Keratinocyte (primary cell): ENCODE results near the gene CFAP69. TPM values are rescaled to one million over a fixed set of nuclear protein-coding genes. Genes with fewer than 3 reads are reported as not detected.

Source experiments
- DNase-seq: peaks from one replicate; pipeline ENCODE4 v3.0.0-alpha.2; 2011; ENCODE audit warnings: low read depth, missing footprints, low spot score
- FAIRE-seq: peaks from 2 replicates; lab custom pipeline; 2011; peaks lifted over from hg19 to GRCh38; lab: Jason Lieb, UNC
- H2AFZ ChIP-seq: 2 replicates; pipeline ENCODE4 v1.6.0; 2012; ENCODE audit warnings: low read length, control low read depth, inconsistent platforms; ENCODE audit not compliant: control insufficient read depth
- H3K27ac ChIP-seq: 2 replicates; pipeline ENCODE4 v1.5.1; 2011; ENCODE audit warnings: low read length; ENCODE audit not compliant: control insufficient read depth, insufficient read depth
- H3K27me3 ChIP-seq: 3 replicates; pipeline ENCODE4 v1.6.0; 2011; ENCODE audit warnings: low read length; ENCODE audit not compliant: control insufficient read depth, insufficient read depth; ENCODE audit errors: extremely low read depth
- H3K36me3 ChIP-seq, 2 experiments: 2 replicates in 1 of 2; 3 replicates in 1 of 2; pipeline ENCODE4 v1.5.1; 2011; ENCODE audit warnings: low read length in 2 of 2, mild to moderate bottlenecking in 1 of 2; ENCODE audit not compliant: control insufficient read depth in 2 of 2, insufficient read depth in 2 of 2; ENCODE audit errors: extremely low read depth in 1 of 2
- H3K4me1 ChIP-seq: 3 replicates; pipeline ENCODE4 v1.5.1; 2011; ENCODE audit warnings: low read length; ENCODE audit not compliant: control insufficient read depth, insufficient read depth; ENCODE audit errors: extremely low read depth
- H3K4me2 ChIP-seq: 3 replicates; pipeline ENCODE4 v1.6.0; 2011; ENCODE audit warnings: low read depth, low read length; ENCODE audit not compliant: control insufficient read depth, insufficient read depth; ENCODE audit errors: extremely low read depth
- H3K4me3 ChIP-seq, 3 experiments: fragments of 200-600 bp in 1 of 3; sonication (generic) in 1 of 3; 2 replicates in 2 of 3; 3 replicates in 1 of 3; pipeline ENCODE4 v1.5.1; 2011 to 2016; ENCODE audit warnings: low read length in 3 of 3, mild to moderate bottlenecking in 3 of 3, control low read depth in 2 of 3, inconsistent platforms in 1 of 3, low read depth in 1 of 3, mixed read lengths in 1 of 3, mixed run types in 1 of 3, moderate library complexity in 1 of 3; ENCODE audit not compliant: control insufficient read depth in 2 of 3, insufficient read depth in 2 of 3; ENCODE audit errors: extremely low read depth in 1 of 3
- H3K79me2 ChIP-seq: 2 replicates; pipeline ENCODE4 v1.6.0; 2012; ENCODE audit warnings: low read length; ENCODE audit not compliant: control insufficient read depth, insufficient read depth
- H3K9ac ChIP-seq: 3 replicates; pipeline ENCODE4 v1.6.0; 2011; ENCODE audit warnings: low read length; ENCODE audit not compliant: control insufficient read depth, insufficient read depth; ENCODE audit errors: extremely low read depth
- H3K9me1 ChIP-seq: 3 replicates; pipeline ENCODE4 v1.6.0; 2011; ENCODE audit warnings: low read length; ENCODE audit not compliant: control insufficient read depth, insufficient read depth; ENCODE audit errors: extremely low read depth
- H3K9me3 ChIP-seq: 2 replicates; pipeline ENCODE4 v1.5.1; 2012; ENCODE audit warnings: low read depth, low read length; ENCODE audit not compliant: control insufficient read depth
- H4K20me1 ChIP-seq: 3 replicates; pipeline ENCODE4 v1.6.0; 2011; ENCODE audit warnings: low read length; ENCODE audit not compliant: control insufficient read depth, insufficient read depth; ENCODE audit errors: extremely low read depth
- CTCF ChIP-seq, 3 experiments: IDR thresholded peaks in 1 of 3; conservative IDR thresholded peaks in 1 of 3; optimal IDR thresholded peaks in 1 of 3; 2 replicates in 2 of 3; 3 replicates in 1 of 3; pipeline versions ENCODE3 to v1.5.1; 2011; ENCODE audit warnings: low read length in 3 of 3, mild to moderate bottlenecking in 3 of 3, moderate library complexity in 2 of 3, control low read depth in 1 of 3, inconsistent platforms in 1 of 3; ENCODE audit not compliant: insufficient read depth in 2 of 3; ENCODE audit errors: extremely low read depth in 1 of 3
- EZH2 ChIP-seq: IDR thresholded peaks from one replicate; pipeline ENCODE4 v1.6.1; 2012; ENCODE audit warnings: inconsistent platforms, mild to moderate bottlenecking, low read length, moderate library complexity
- dilution Hi-C: fragments of 300-500 bp; cut with MboI; formaldehyde crosslinking; loops from one replicate; pipeline ENCODE4 v1.7.0; 2020; ENCODE audit warnings: low sequenced_read_pairs; ENCODE audit not compliant: extremely low pct_ligation_motif_present
- polyA plus RNA-seq, 5 experiments: library from polyadenylated mRNA; depleted of rRNA in 3 of 5; stranded (reverse) in 3 of 5; stranded (forward) in 1 of 5; unstranded in 1 of 5; fragments of >200 nt; gene quantifications; 1 replicate in 1 of 5; 2 replicates in 3 of 5; 3 replicates in 1 of 5; pipeline versions ENCODE4 v1.2.1 to v1.2.3, GENCODE V29; 2011 to 2012; ENCODE audit warnings: missing spikeins in 2 of 5, low read depth in 1 of 5, low replicate concordance in 1 of 5

The CFAP69 gene
- polyA plus RNA-seq, 1 donor (not counting 4 experiments of a cell fraction or from before 2014, with no cell fraction given): 1.6 TPM

DNA sequence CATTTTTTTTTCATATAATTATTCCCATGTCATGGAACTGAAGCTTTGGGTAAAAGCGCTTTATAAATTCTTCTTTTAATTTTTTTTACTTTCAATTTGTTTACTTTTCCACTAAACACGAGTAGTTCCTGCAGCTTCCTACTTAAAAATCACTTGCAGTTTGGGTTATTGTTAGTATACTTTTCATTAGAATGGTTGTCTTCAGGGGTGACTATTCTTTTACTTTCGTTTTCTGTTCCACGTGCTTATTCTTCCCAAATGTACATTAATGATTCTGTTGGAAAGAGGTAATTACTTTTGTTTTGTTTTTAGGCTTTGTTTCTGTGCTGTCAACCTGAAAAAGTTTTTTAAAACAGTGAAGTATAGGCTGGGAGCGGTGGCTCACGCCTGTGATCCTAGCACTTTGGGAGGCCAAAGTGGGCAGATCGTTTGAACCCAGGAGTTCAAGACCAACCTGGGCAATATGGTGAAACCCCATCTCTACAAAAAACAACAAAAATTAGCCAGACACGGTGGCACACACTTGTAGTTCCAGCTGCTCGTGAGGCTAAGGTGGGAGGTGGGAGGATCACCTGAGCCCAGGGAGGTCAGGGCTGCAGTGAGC is 5.2 kb upstream of the CFAP69 start:
- Histone ChIP-seq H3K9me3 (no peaks in the 10 kb centered on the region), H3K4me3 (no peak overlapping the region), H3K4me2 (no peak overlapping the region), H3K4me1 (no peaks in the 10 kb centered on the region), H3K27me3 (no peaks in the 10 kb centered on the region), H3K36me3 (no peaks in the 10 kb centered on the region), H2AFZ (no peak overlapping the region), H3K27ac (no peak overlapping the region), H4K20me1 (no peaks in the 10 kb centered on the region), H3K9ac (no peak overlapping the region), H3K79me2 (no peaks in the 10 kb centered on the region), H3K9me1 (no peaks in the 10 kb centered on the region)
- DNase-seq: no peak
- dilution Hi-C loops: no loop called here
- FAIRE-seq: no peak
- TF ChIP-seq CTCF (optimal IDR thresholded peaks at IDR 0.05 in 1 of 3, IDR thresholded peaks at IDR 0.05 in 1 of 3, conservative IDR thresholded peaks at IDR 0.05 in 1 of 3; ENCODE audit: extremely low read depth in 1 of 3, insufficient read depth in 2 of 3, low read length in 3 of 3): no peak
- TF ChIP-seq EZH2: no peak

DNA sequence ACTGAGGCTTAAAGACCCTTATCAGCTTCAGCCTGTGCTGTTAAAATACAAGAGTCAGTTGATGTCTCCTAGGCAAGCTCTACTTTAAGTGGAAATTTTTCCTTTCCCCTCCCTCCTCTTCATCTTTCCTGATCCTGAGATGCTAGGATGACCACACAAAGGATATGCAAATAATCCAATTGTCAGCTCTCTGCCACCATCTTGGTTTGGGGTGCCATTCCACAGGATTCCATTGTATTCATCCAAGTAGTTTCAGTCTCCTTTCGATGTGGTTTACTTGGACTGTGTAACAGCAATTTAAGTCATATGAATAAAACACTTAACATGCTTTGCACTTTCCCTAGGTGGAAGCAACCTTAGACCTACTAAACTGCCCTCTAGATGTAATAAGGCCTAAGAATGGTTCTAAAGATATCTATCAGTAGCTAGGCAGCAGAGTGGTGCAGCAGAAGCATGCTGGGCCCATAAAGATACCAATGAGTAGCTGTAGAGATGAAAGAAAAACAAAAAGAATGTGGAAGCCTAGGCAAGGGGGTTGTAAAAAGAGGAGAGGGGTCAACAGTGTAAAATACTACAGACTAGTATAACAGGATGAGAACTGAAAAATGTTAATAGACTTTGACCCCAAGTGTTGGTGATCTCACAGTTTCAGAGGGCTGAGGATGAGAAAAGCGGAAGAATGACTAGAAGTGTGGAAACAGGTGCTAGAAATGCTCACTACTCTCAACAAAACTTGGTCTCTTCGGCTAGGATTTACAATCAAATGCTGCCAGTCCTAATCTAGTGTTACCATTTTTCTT is 2.4 kb upstream of the CFAP69 start:
- Histone ChIP-seq H3K4me3 (no peak overlapping the region), H3K36me3 (no peaks in the 10 kb centered on the region), H4K20me1 (no peaks in the 10 kb centered on the region), H3K4me1 (peaks cover 6% of the 10 kb centered on the region), H3K9me3 (no peaks in the 10 kb centered on the region), H3K27me3 (no peaks in the 10 kb centered on the region), H3K9ac (no peak overlapping the region), H3K9me1 (no peaks in the 10 kb centered on the region), H2AFZ (no peak overlapping the region), H3K4me2 (no peak overlapping the region), H3K27ac (no peak overlapping the region), H3K79me2 (no peaks in the 10 kb centered on the region)
- dilution Hi-C loops: no loop called here
- FAIRE-seq (no peak), DNase-seq (no peak)
- TF ChIP-seq EZH2: no peak
- TF ChIP-seq CTCF (optimal IDR thresholded peaks at IDR 0.05 in 1 of 3, IDR thresholded peaks at IDR 0.05 in 1 of 3, conservative IDR thresholded peaks at IDR 0.05 in 1 of 3; ENCODE audit: extremely low read depth in 1 of 3, insufficient read depth in 2 of 3, low read length in 3 of 3): no peak
